ENCODE data around the gene MLLT1. TPM values are rescaled to one million over a fixed set of nuclear protein-coding genes. Genes with fewer than 3 reads are reported as not detected.

Gene MLLT1
- total and polyA plus RNA-seq, 10 of the 15 experiments (the other 5 are each of a cell fraction or from before 2014, with no cell fraction given): 0.16 to 61.1 (median 8.5) TPM

- TF ChIP-seq PAX5 (IDR thresholded peaks at IDR 0.05; ENCODE audit: borderline replicate concordance, low read depth, low read length): no peak
- TF ChIP-seq NFXL1 (IDR thresholded peaks at IDR 0.05; ENCODE audit: borderline replicate concordance): no peak
- TF ChIP-seq SRF (IDR thresholded peaks at IDR 0.05; ENCODE audit: low read depth in 2 of 2, low read length in 2 of 2): 0 out of 4 replicates have a peak, but pooled peaks of 1 of the 2 experiments have one; percentile 30
- TF ChIP-seq NFIC (IDR thresholded peaks at IDR 0.05; ENCODE audit: low read depth, low read length): no peak
- no peak for TF ChIP-seq USF1 (IDR thresholded peaks at IDR 0.05; ENCODE audit: borderline replicate concordance, extremely low read length, insufficient read depth, low read depth, low read length)
- no peak for TF ChIP-seq JUNB (IDR thresholded peaks at IDR 0.05)
- TF ChIP-seq SMAD1 (IDR thresholded peaks at IDR 0.05; ENCODE audit: low read depth, partially characterized antibody): no peak
- no peak for TF ChIP-seq EZH2 (IDR thresholded peaks at IDR 0.05; ENCODE audit: borderline replicate concordance, control insufficient read depth, low read depth, low read length)
- no peak for TF ChIP-seq MYB (IDR thresholded peaks at IDR 0.05; ENCODE audit: borderline replicate concordance, low read depth, low read length)
- peak; percentile 78 for TF ChIP-seq NBN (IDR thresholded peaks at IDR 0.05)
- peak in 1 of 2 experiments; percentile 91; a peak in 2 of 3 replicates for TF ChIP-seq EGR1 (IDR thresholded peaks at IDR 0.05; ENCODE audit: borderline replicate concordance in 1 of 2, low read depth in 2 of 2, low read length in 2 of 2)
- no peak for TF ChIP-seq YBX1 (IDR thresholded peaks at IDR 0.05)
- no peak for TF ChIP-seq WRNIP1 (IDR thresholded peaks at IDR 0.05; ENCODE audit: borderline replicate concordance, low read depth, low read length)
- TF ChIP-seq IRF4 (IDR thresholded peaks at IDR 0.05; ENCODE audit: low read depth, low read length): no peak
- TF ChIP-seq RCOR1 (conservative IDR thresholded peaks at IDR 0.05; ENCODE audit: low read depth, low read length): no peak
- no peak for TF ChIP-seq MEF2A (IDR thresholded peaks at IDR 0.05; ENCODE audit: insufficient read depth, low read depth, low read length)
- peak; percentile 67; the same call in 1 of the 2 replicates for TF ChIP-seq TARDBP (IDR thresholded peaks at IDR 0.05; ENCODE audit: borderline replicate concordance)
- TF ChIP-seq POU2F2 (IDR thresholded peaks at IDR 0.05; ENCODE audit: borderline replicate concordance, low read depth, low read length): no peak
- no peak for TF ChIP-seq ZNF622 (IDR thresholded peaks at IDR 0.05)
- TF ChIP-seq NKRF (conservative IDR thresholded peaks at IDR 0.05): 0 out of 2 replicates have a peak, but pooled peaks have one; percentile 17
- TF ChIP-seq YY1 (IDR thresholded peaks at IDR 0.05; ENCODE audit: low read depth, low read length): peak; percentile 39; the same call in 1 of the 2 replicates
- TF ChIP-seq RELB (IDR thresholded peaks at IDR 0.05; ENCODE audit: low read depth): no peak
- TF ChIP-seq CHD1 (IDR thresholded peaks at IDR 0.05; ENCODE audit: low read depth, low read length): peak; percentile 71; the same call in 1 of the 2 replicates
- 0 out of 2 replicates have a peak, but pooled peaks have one; percentile 50 for TF ChIP-seq ZBTB33 (IDR thresholded peaks at IDR 0.05)
Measured at GRCh38 chr19:6279931-6280591, at the start of gene MLLT1 (continued).
